GM12891 (cell line): ENCODE measurements around the gene ITPKA.

Source experiments
- PAX5 ChIP-seq: IDR thresholded peaks from 2 replicates; pipeline ENCODE4 v1.6.1; 2011; ENCODE audit warnings: low read length, moderate library complexity, mild to moderate bottlenecking; ENCODE audit not compliant: insufficient read depth, severe bottlenecking
- POLR2A ChIP-seq: IDR thresholded peaks from 2 replicates; pipeline ENCODE4 v1.6.1; 2011; ENCODE audit warnings: low read depth, low read length, control low read depth
- POLR2AphosphoS5 ChIP-seq: IDR thresholded peaks from 2 replicates; pipeline ENCODE4 v1.6.1; 2011; ENCODE audit warnings: low read depth, low read length, control low read depth
- POU2F2 ChIP-seq: IDR thresholded peaks from 2 replicates; pipeline ENCODE4 v1.6.1; 2011; ENCODE audit warnings: low read depth, mild to moderate bottlenecking, control low read depth, low read length, moderate library complexity
- SPI1 ChIP-seq: IDR thresholded peaks from 2 replicates; pipeline ENCODE4 v1.6.1; 2011; ENCODE audit warnings: low read depth, low read length, control low read depth
- TAF1 ChIP-seq: IDR thresholded peaks from 2 replicates; pipeline ENCODE4 v1.6.1; 2011; ENCODE audit warnings: low read depth, low read length, control low read depth

- TF ChIP-seq POLR2AphosphoS5 (no peak), TAF1 (no peak), POLR2A (no peak), SPI1 (no peak), PAX5 (no peak), POU2F2 (no peak)
These were observed 7.4 kb upstream of the ITPKA start for GRCh38 chr15:41486286-41486685.
